GOT3 (cell line): ENCODE results near the gene UROD.
"Not testable (repeated sequence)": the region's sequence is repeated elsewhere in the genome, so short reads cannot be mapped to it uniquely, and the experiment has no call there.

Source experiments
- DNase-seq: peaks from one replicate; lab custom pipeline; 2025; ENCODE audit warnings: mixed read lengths; lab: John Stamatoyannopoulos, UW

The UROD gene

GRCh38 chr1:45038661-45039364 is 26.8 kb downstream of the UROD start:
- DNase-seq = no peak

DNA sequence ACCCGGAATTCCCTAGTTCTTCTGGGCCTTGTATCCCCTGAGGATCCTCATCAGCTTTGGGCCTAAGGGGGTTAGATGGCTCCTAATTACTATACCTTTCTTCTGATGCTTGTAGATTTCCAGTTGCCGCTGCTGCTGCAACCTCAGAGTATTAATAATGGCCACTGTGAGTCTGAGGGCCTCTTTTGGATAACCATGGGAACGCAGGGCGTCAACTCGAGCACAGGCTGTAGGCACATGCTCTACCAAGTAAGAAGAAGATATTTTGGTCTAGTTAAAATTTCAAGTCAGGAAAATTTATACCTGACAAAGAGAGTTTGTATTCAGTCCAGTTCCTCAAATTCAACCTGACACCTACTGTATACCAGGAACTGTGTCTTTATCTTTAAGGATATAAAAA is 28.2 kb downstream of the UROD start:
- no peak for DNase-seq

- no peak for DNase-seq
Observed at GRCh38 chr1:45043094-45043493, 31.0 kb downstream of the UROD start.

DNA sequence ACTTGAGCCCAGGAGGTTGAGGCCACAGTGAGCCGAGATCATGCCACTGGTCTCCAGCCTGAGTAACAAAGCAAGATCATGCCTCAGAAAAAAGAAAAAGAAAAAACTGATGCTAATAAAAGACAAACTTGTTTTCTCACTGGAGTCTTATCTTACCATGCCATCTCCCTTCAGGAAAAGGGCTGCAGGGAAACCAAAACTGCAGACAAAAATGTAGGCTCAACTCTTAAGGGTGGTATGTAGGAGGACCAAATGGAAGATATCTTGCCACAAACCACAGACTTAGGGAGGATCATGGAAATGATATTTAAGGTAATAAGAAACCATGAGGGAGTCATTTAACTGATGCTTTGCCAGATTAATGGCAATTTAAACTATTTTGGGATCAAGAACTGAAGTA is 32.9 kb downstream of the UROD start:
- DNase-seq = no peak

- no peak for DNase-seq
Observed at GRCh38 chr1:45047032-45047431, 35.0 kb downstream of the UROD start.

DNA sequence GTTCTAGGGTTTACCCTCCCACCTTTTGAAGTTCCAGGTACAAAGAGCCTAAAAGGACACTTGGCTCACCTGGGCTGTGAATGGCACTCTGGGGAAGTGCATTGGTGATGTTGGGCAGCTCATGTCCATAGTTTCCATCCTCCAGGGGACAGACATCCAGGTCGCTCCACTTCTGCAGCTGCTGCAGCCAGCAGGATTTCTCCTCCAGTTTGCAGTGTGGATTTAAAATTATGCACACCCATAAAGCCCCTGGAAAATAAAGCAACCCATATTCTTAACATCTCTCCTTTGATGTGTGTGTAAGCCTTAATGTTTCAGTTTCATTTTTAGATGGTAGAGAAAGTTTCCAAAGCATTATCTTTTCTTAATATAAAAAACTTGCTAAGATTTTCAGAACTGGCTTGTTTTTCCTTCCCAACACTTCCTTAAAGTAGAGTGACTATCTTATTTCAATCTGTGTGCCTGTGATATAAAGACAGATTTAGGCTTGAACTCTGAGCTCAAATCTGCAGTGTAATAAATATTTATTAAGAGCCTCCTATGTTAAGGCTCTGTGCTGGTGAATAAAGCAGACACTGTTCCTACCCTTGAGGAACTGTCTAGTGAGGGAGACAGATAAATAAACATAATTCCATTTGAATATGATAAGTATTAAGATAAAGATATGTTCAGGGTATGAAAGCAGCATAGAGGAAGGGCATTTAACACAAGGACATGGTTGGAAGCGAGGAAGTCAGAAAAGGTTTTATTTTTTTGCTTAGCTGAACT is 39.1 kb downstream of the UROD start:
- no peak for DNase-seq

DNA sequence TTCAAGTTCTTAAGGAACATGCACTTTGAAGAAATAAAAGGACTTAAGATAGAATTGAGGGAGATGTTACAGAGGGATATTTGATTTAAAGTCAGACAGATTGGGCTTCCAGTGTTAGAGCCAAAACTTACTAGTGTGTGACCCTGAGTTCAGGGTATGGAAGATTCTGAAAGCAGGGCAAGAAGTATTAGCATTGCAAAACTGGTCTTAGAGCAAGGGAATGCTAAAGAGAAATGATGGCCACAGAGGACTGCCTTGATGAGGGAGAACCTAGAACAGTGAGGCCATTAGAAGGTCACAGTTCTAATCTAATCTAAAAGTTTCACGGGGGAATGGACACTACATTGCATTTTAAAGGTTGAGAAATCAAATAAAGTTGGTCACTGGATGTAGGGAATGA is 45.5 kb downstream of the UROD start:
- DNase-seq = no peak

DNA sequence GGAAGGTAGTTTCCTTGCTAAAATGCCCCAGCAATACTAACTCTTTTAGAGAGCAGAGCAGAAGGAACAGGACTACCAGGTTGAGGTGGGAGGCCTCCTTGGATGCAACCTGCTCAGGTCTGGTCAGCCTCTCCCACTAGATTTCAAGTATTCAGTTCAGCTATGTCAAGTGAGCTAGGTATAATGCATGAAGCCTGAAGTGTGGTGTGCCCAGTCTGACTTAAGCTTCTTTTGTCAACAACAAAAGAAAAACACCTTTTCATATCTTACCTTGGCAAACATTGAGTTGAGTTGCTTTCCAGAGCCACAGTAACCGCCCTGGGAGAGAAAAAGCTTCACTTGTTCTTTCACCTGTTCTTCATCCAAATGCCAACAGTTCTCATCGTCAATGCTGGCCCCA is 47.8 kb downstream of the UROD start:
- no peak for DNase-seq

DNA sequence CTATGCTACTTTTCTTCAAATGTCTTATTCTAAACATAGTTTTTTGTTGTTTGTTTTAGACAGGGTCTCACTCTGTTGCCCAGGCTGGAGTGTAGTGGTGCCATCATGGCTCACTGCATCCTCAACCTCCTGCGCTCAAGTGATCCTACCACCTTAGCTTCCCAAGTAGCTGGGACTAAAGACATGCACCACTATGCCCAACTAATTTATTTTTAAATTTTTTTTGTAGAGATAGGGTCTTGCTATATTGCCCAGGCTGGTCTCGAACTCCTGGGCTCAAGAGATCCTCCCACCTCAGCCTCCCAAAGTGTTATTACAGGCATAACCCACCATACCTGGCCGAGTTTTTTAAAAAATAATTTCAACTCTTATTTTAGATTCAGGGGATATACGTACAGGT is 50.4 kb downstream of the UROD start:
- DNase-seq = not testable (repeated sequence)

DNA sequence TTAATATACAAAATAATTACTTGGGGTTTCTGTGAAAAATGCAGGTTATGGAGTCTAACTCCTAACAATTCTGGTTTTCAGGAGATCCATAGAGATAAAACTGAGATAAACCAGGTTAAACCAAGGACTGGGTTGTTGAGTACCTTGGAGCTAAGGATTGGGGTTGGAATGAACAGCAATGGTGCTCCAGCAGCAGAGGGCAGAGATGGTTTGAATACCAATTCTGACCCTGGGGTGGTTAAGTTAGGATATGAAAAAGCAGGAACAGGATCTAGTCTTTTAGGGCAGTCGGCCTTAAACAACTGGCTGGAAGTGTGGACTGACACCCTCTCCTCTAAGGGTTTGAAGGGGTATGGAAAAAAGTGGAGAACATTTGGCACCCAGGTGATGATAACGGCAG is 53.0 kb downstream of the UROD start:
- DNase-seq = no peak
